Measurements from ENCODE around the gene CLEC3B.

Gene CLEC3B

DNA sequence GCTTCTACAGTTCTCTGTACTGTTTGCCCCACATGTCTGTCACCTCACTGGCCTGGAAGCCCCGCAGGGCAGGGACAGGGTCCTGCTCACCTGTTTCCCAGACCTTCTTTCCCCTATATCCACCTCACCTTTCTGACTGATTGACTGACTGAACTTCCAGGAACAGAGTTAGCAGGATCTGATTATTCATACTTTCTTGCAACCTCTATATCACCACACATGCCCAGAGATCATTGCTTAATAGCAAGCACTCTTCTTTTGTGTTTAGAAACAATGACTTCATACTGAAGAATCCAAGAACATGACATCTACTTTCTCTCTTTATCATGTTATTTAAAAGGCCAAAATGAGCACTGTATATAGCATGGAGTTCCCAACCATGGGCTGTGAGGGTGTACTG lies 18.0 kb upstream of the CLEC3B start:
- no peak overlapping the region for H3K23ac ChIP-seq (ENCODE audit: low read depth, low read length, poor library complexity)
- no peaks in the 10 kb centered on the region for H3K27me3 ChIP-seq (ENCODE audit: control insufficient read depth in 3 of 3, insufficient read depth in 3 of 3, low read depth in 1 of 3, low read length in 3 of 3)
- H3K18ac ChIP-seq (ENCODE audit: low read length), result no peak overlapping the region
- H2BK15ac ChIP-seq (ENCODE audit: low read length), result no peak overlapping the region
- no peaks in the 10 kb centered on the region for H3K4me1 ChIP-seq (ENCODE audit: control insufficient read depth in 2 of 2, insufficient read depth in 1 of 2, low read depth in 1 of 2, low read length in 2 of 2)
- H4K91ac ChIP-seq (ENCODE audit: low read depth, low read length, poor library complexity), result no peak overlapping the region
- H3K9ac ChIP-seq (ENCODE audit: low read depth, low read length, poor library complexity), result no peak overlapping the region
- no peak overlapping the region for H3K4ac ChIP-seq (ENCODE audit: low read length)
- no peak overlapping the region for H3K27ac ChIP-seq (replicated peaks; ENCODE audit: low read length)
- H2AK5ac ChIP-seq (ENCODE audit: low read depth, low read length), result no peak overlapping the region
- no peak for DNase-seq (ENCODE audit: low spot score)
- no peak overlapping the region for H2BK120ac ChIP-seq (ENCODE audit: low read depth, low read length)
- peaks cover 4% of the 10 kb centered on the region for H3K79me1 ChIP-seq (ENCODE audit: low read depth, low read length)
- no CpG with 5 or more reads among the region's 1 CpG for WGBS, 2 donors (ENCODE audit: extremely low coverage in 2 of 2, insufficient read length in 2 of 2, insufficient replicate concordance in 1 of 2)
- peaks cover 12 to 24% of the 10 kb centered on the region in 2 donors for H3K9me3 ChIP-seq (replicated peaks in 1 of 2; ENCODE audit: control insufficient read depth in 2 of 2, insufficient read depth in 1 of 2, low read depth in 1 of 2, low read length in 2 of 2)
- H2BK5ac ChIP-seq (ENCODE audit: low read length), result no peak overlapping the region
- H4K8ac ChIP-seq (ENCODE audit: low read depth, low read length), result no peak overlapping the region
- no peak overlapping the region for H3K14ac ChIP-seq (ENCODE audit: low read length)
- no peak overlapping the region for H2BK12ac ChIP-seq (ENCODE audit: low read length)
- H3K4me3 ChIP-seq (ENCODE audit: low read length in 2 of 2), result no peak overlapping the region
- peaks cover 34 to 80% of the 10 kb centered on the region in 2 donors for H3K36me3 ChIP-seq (replicated peaks in 1 of 2; ENCODE audit: control insufficient read depth in 2 of 2, insufficient read depth in 2 of 2, low read length in 2 of 2)
- no peak overlapping the region for H2AFZ ChIP-seq (ENCODE audit: low read length)
- no peak overlapping the region for H3K4me2 ChIP-seq (ENCODE audit: insufficient read depth, low read length, poor library complexity, severe bottlenecking)

DNA sequence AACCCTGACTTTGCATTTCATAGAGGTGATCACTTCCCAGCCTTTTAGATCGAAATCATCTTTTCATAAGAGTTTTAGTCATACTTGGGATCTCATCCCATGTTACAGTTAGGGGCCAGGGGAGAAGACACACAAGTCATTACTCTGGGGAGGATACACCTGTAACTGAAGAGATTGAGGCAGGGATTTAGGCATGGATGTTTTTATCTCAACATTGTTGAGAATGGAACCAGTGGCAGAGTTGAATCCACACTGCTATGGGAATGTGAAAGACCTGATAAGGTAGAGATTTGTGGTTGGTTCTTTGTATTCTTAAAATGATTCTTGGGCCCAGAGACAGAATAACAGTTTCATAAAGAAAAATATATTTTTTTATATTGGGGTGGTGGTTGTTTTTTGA lies 16.2 kb upstream of the CLEC3B start:
- H2BK5ac ChIP-seq (ENCODE audit: low read length), result no peak overlapping the region
- no peak overlapping the region for H2BK120ac ChIP-seq (ENCODE audit: low read depth, low read length)
- H3K4me2 ChIP-seq (ENCODE audit: insufficient read depth, low read length, poor library complexity, severe bottlenecking), result no peak overlapping the region
- H3K9ac ChIP-seq (ENCODE audit: low read depth, low read length, poor library complexity), result no peak overlapping the region
- H3K79me1 ChIP-seq (ENCODE audit: low read depth, low read length), result peaks cover 4% of the 10 kb centered on the region
- no peaks in the 10 kb centered on the region for H3K27me3 ChIP-seq (ENCODE audit: control insufficient read depth in 3 of 3, insufficient read depth in 3 of 3, low read depth in 1 of 3, low read length in 3 of 3)
- no peak overlapping the region for H3K4me3 ChIP-seq (ENCODE audit: low read length in 2 of 2)
- no peak overlapping the region for H2BK15ac ChIP-seq (ENCODE audit: low read length)
- no peak overlapping the region for H3K23ac ChIP-seq (ENCODE audit: low read depth, low read length, poor library complexity)
- H4K91ac ChIP-seq (ENCODE audit: low read depth, low read length, poor library complexity), result no peak overlapping the region
- H3K27ac ChIP-seq (replicated peaks; ENCODE audit: low read length), result no peak overlapping the region
- peaks cover 8 to 10% of the 10 kb centered on the region in 2 donors for H3K9me3 ChIP-seq (replicated peaks in 1 of 2; ENCODE audit: control insufficient read depth in 2 of 2, insufficient read depth in 1 of 2, low read depth in 1 of 2, low read length in 2 of 2)
- H3K4me1 ChIP-seq (ENCODE audit: control insufficient read depth in 2 of 2, insufficient read depth in 1 of 2, low read depth in 1 of 2, low read length in 2 of 2), result no peaks in the 10 kb centered on the region
- peaks cover 28 to 78% of the 10 kb centered on the region in 2 donors for H3K36me3 ChIP-seq (replicated peaks in 1 of 2; ENCODE audit: control insufficient read depth in 2 of 2, insufficient read depth in 2 of 2, low read length in 2 of 2)
- H3K18ac ChIP-seq (ENCODE audit: low read length), result no peak overlapping the region
- no peak overlapping the region for H3K14ac ChIP-seq (ENCODE audit: low read length)
- no peak overlapping the region for H2BK12ac ChIP-seq (ENCODE audit: low read length)
- no peak overlapping the region for H2AFZ ChIP-seq (ENCODE audit: low read length)
- H3K4ac ChIP-seq (ENCODE audit: low read length), result no peak overlapping the region
- H2AK5ac ChIP-seq (ENCODE audit: low read depth, low read length), result no peak overlapping the region
- no peak overlapping the region for H4K8ac ChIP-seq (ENCODE audit: low read depth, low read length)
- no CpG with 5 or more reads among the region's 1 CpG for WGBS, 2 donors (ENCODE audit: extremely low coverage in 2 of 2, insufficient read length in 2 of 2, insufficient replicate concordance in 1 of 2)
- DNase-seq (ENCODE audit: low spot score), result no peak

DNA sequence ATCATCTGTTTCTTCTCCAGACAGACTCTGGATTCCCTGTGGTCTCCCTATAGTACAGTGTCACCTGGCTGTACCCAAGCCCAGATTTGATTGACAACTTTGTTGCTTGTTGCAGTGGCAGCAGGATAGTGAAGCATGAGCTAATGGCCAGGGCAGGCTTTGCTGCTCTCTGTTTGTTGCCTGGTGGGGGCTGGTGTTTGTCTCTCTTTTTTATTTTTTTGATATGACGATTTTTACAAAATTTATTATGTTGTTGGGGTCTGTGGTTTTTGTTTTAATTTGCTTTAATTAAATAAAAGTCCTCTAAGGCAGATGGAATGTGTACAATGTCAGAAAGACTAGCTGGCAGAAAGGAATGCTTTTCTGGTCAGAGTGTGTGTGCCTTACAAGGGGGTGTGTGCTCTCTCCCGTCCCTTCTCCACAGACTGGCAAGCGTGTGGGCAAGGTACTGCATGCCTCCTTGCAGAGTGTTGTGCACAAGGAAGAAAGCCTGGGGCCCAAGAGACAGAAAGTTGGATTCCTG lies 15.2 kb upstream of the CLEC3B start:
- no peak for DNase-seq (ENCODE audit: low spot score)
- Histone ChIP-seq H4K91ac (ENCODE audit: low read depth, low read length, poor library complexity) (no peak overlapping the region), H2BK15ac (ENCODE audit: low read length) (no peak overlapping the region), H3K79me1 (ENCODE audit: low read depth, low read length) (peaks cover 4% of the 10 kb centered on the region), H3K18ac (ENCODE audit: low read length) (no peak overlapping the region), H3K27me3 (ENCODE audit: control insufficient read depth in 3 of 3, insufficient read depth in 3 of 3, low read depth in 1 of 3, low read length in 3 of 3) (no peaks in the 10 kb centered on the region), H3K27ac (replicated peaks; ENCODE audit: low read length) (no peak overlapping the region), H2BK5ac (ENCODE audit: low read length) (no peak overlapping the region), H3K14ac (ENCODE audit: low read length) (no peak overlapping the region), H3K4me2 (ENCODE audit: insufficient read depth, low read length, poor library complexity, severe bottlenecking) (no peak overlapping the region), H3K36me3 (replicated peaks in 1 of 2; ENCODE audit: control insufficient read depth in 2 of 2, insufficient read depth in 2 of 2, low read length in 2 of 2) (peaks cover 24 to 77% of the 10 kb centered on the region in 2 donors), H2BK120ac (ENCODE audit: low read depth, low read length) (no peak overlapping the region), H3K4me1 (ENCODE audit: control insufficient read depth in 2 of 2, insufficient read depth in 1 of 2, low read depth in 1 of 2, low read length in 2 of 2) (no peaks in the 10 kb centered on the region), H3K4me3 (ENCODE audit: low read length in 2 of 2) (no peak overlapping the region), H2AK5ac (ENCODE audit: low read depth, low read length) (no peak overlapping the region), H3K4ac (ENCODE audit: low read length) (no peak overlapping the region), H4K8ac (ENCODE audit: low read depth, low read length) (no peak overlapping the region), H2BK12ac (ENCODE audit: low read length) (no peak overlapping the region), H3K9me3 (replicated peaks in 1 of 2; ENCODE audit: control insufficient read depth in 2 of 2, insufficient read depth in 1 of 2, low read depth in 1 of 2, low read length in 2 of 2) (peaks cover 0 to 2% of the 10 kb centered on the region in 2 donors), H3K9ac (ENCODE audit: low read depth, low read length, poor library complexity) (no peak overlapping the region), H2AFZ (ENCODE audit: low read length) (no peak overlapping the region), H3K23ac (ENCODE audit: low read depth, low read length, poor library complexity) (no peak overlapping the region)
- no CpG with 5 or more reads among the region's 3 CpGs for WGBS, 2 donors (ENCODE audit: extremely low coverage in 2 of 2, insufficient read length in 2 of 2, insufficient replicate concordance in 1 of 2)

DNA sequence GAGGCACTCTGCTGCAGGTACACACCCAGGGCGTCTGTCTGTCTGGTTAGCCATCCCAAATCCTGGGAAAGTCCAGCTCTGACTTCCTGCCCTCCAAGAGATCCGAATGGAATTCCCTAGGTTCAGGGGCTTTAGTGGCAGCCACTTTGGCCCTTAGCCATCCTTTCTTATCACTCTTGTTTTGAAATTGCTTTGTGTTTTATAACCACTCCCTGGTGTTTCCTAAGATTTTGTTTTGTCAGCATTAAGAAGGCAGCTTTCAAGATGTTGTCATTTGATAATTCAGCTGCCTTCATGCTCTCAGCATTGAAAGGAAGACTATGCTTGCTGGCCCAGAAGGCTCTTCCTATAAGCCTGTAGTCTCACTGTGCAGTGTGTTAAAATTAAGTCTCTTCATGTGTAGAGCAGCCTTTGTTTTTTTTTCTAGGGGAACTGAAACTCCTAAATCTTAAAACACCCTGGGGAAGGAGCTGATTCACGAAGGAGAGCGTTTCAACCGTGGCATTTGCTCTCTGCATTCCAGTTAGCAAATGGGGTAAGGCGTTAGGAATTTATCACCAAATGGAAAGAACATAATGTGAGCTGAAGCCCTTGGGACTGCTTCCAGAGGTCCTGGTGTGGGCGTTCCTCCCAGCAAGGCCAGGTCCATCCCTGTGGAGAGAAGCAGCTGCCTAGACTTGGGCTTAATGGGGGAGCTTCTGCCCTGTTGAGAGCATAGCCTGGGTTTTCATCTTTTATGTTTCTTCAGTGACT lies 14.2 kb upstream of the CLEC3B start:
- Histone ChIP-seq H3K27me3 (ENCODE audit: control insufficient read depth in 3 of 3, insufficient read depth in 3 of 3, low read depth in 1 of 3, low read length in 3 of 3) (no peaks in the 10 kb centered on the region), H3K9me3 (replicated peaks in 1 of 2; ENCODE audit: control insufficient read depth in 2 of 2, insufficient read depth in 1 of 2, low read depth in 1 of 2, low read length in 2 of 2) (peaks cover 0 to 2% of the 10 kb centered on the region in 2 donors), H2BK15ac (ENCODE audit: low read length) (no peak overlapping the region), H3K4me1 (ENCODE audit: control insufficient read depth in 2 of 2, insufficient read depth in 1 of 2, low read depth in 1 of 2, low read length in 2 of 2) (no peaks in the 10 kb centered on the region), H3K4me3 (ENCODE audit: low read length in 2 of 2) (no peak overlapping the region), H3K23ac (ENCODE audit: low read depth, low read length, poor library complexity) (no peak overlapping the region), H3K36me3 (replicated peaks in 1 of 2; ENCODE audit: control insufficient read depth in 2 of 2, insufficient read depth in 2 of 2, low read length in 2 of 2) (peaks cover 22 to 74% of the 10 kb centered on the region in 2 donors), H2AK5ac (ENCODE audit: low read depth, low read length) (no peak overlapping the region), H2BK5ac (ENCODE audit: low read length) (no peak overlapping the region), H4K8ac (ENCODE audit: low read depth, low read length) (no peak overlapping the region), H3K9ac (ENCODE audit: low read depth, low read length, poor library complexity) (no peak overlapping the region), H2BK120ac (ENCODE audit: low read depth, low read length) (no peak overlapping the region), H3K14ac (ENCODE audit: low read length) (no peak overlapping the region), H3K4ac (ENCODE audit: low read length) (no peak overlapping the region), H4K91ac (ENCODE audit: low read depth, low read length, poor library complexity) (no peak overlapping the region), H3K4me2 (ENCODE audit: insufficient read depth, low read length, poor library complexity, severe bottlenecking) (no peak overlapping the region), H3K27ac (replicated peaks; ENCODE audit: low read length) (no peak overlapping the region), H2BK12ac (ENCODE audit: low read length) (no peak overlapping the region), H3K18ac (ENCODE audit: low read length) (no peak overlapping the region), H2AFZ (ENCODE audit: low read length) (no peak overlapping the region), H3K79me1 (ENCODE audit: low read depth, low read length) (peaks cover 4% of the 10 kb centered on the region)
- no CpG with 5 or more reads among the region's 7 CpGs for WGBS, 2 donors (ENCODE audit: extremely low coverage in 2 of 2, insufficient read length in 2 of 2, insufficient replicate concordance in 1 of 2)
- DNase-seq (ENCODE audit: low spot score), result no peak
